Right lung (tissue), 5 donors: ENCODE results near the gene IMMP2L. TPM values are rescaled to one million over a fixed set of nuclear protein-coding genes. Genes with fewer than 3 reads are reported as not detected.
"Not testable (repeated sequence)": the region's sequence is repeated elsewhere in the genome, so short reads cannot be mapped to it uniquely, and the experiment has no call there.

Experiments
- DNase-seq, 2 donors: peaks; one replicate each; pipeline ENCODE4 v3.0.0-alpha.2; 2013
- polyA plus RNA-seq, 5 donors: library from polyadenylated mRNA; unstranded; fragments of 120-200 nt; gene quantifications; one replicate each; pipeline versions ENCODE4 v1.2.1 to v1.2.3, GENCODE V29; 2013; ENCODE audit warnings: inconsistent platforms in 1 of 5, low replicate concordance in 1 of 5; ENCODE audit not compliant: insufficient read length in 5 of 5, insufficient read depth in 1 of 5

IMMP2L gene
- polyA plus RNA-seq, 5 donors = 24.1 to 28.9 (median 28.0) TPM

DNA sequence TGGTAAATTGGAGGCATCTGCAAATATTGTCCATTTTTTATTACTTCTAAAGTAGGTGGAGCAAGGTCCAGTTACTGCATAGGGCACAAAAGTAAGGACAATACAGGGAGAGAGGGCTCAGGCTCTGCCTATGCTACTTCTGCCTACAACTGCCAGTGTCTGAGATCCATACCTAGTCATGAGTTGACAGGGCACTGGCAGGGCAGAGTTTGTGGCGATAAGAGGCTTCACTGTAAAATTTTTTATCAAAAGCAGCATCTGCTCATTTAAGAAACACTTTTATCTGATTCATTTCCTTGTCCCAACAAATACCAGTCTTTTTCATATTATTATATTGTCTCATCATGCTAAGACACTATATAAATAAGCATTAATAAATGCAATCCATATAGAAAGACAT, 293.4 kb downstream of the IMMP2L start:
- no peak for DNase-seq

DNA sequence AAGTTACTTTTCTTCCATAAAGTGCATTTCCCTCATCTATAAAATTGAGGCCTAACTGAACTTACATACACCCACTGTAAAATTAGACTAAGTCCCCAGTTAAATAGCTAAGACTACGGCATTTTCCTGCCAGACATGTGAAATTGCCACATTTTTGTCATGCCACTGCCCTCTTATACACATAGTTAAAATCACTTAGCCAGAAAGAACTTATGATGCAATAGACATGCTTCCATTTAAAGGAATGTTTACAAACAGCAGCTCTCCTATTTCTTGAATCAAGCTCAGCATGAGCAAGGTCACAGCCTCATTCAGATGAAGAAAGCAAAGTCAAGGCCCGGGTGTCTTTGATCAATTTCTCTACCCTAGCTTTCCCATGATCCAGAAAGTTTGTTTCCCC, 295.7 kb downstream of the IMMP2L start:
- peak; percentile 55 to 67 for DNase-seq

DNA sequence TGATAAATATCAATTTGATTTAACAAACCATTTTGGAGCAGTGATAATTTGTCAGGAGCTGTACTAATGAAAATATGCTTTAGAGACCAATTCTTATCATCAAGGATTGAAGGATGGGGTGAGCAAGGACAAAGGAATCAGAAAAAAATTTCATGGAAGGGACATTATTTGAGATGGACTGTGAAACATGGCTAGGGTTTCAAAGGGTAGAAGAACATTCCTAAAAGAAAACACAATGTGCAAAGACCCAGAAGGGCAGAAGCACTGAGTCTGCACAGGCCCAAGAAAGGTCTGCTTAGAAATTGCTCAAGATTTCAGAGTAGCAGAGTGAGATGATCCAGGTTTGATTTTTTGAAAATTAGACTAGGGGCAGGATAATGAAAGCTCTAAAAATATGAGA, 296.9 kb downstream of the IMMP2L start:
- no peak for DNase-seq

DNA sequence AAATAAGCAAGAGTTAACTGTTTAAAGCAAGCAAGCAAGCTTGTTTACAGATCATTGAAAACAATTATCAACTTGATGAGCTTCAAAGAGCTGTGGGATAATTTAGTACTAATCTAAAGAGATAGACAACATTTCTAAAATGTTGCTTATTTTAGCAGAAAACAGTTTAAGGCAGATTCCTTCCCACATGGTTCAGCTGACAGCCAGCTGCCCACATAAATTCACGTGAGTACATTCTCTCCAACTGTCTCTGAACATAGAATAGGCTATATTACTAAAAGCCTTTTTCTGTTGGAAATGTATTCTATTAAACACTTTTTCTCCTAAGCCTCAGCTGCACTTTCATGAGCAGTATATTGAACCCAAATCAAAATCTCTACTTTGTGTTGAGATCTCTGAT, 297.3 kb downstream of the IMMP2L start:
- no peak for DNase-seq

DNA sequence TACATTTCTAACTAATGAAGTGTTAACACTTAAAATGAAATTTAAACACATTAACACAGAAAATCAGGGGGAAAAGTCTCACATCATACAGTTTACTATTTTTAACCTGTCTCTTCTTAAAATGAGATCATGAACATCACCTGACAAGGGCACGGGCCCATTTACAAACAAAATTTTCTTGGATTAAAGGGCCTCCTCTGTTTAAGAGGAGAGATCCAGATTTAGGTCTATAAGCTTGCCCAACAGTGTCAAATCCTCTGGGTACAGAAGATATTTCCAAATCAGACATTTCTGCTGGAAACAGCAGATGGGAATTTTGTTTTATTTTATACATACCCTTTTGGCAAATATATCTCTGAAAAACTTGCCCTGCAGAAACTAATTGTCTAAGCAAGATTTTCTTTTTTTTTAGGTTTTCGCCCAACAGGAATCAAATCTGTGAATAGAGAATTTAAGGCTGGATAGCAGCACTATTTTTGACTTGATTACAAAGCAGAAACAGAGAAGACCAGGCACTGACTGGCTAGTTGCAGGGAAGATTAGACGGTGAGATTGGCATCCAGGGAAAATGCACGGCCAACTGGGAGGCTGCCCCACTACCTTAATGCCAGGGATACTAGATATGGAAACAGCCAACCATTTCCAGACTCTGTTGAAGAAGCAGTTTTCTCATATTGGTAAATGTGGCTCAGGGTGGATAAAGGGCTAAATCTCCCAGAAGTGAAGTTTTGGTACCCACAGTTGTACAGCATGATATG, 298.0 kb downstream of the IMMP2L start:
- DNase-seq = peak in 1 of 2 donors; percentile 20

DNA sequence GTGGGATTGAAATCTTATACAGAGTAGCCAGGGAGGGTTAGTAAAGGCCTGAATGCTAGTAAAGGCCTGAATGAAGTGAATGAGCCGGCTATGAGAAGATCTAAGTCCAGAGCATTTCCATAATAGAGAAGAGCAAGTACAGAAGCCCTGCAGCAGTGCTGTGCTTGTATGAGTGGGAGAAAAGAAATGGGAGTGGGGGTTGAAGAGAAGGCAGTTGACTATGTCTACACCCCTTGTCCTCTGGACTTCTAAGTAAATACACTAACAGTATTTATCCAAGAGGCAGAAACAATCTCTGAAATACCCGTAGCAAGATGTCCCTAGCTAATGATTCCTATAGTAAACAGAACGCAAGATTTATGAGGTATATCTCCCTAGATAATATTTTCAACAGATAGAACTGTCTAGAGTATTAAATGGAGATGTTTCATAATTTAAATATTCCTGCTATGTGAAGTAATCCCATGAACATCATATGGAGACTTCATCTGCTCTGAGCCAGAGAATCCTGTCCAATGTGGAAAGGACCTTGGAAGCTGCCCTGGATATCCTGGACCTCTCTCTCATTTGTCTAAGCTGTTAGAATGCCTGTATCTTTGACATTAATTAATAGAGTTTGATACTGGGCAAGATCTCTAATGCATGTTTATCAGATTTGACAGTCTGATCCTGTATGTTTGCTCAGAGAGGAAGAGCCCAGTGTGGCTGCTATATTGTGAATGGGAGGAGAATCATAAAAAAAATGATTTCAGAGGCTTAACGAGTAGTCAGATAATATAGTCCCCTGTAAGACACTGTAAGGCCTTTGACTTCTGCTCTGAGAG, 299.8 kb downstream of the IMMP2L start:
- no peak for DNase-seq

DNA sequence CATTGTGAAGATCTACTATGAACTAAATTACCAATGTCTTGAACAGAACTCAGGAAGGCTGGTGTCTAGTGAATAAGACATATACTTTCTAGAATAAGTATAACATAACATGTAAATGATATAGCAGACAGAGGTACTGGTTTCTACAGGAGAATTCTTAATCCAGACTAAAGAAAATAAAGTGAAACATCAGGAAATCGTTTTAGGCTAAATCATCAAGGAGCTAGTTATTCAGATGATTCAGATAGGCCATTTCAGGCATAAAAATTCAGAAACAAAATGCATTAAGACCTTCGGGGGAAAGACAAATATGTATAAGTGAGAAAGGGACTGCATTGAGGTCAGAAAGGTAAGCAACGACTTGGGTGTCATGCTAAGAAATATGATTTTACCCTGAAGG, 300.8 kb downstream of the IMMP2L start:
- DNase-seq = no peak

DNA sequence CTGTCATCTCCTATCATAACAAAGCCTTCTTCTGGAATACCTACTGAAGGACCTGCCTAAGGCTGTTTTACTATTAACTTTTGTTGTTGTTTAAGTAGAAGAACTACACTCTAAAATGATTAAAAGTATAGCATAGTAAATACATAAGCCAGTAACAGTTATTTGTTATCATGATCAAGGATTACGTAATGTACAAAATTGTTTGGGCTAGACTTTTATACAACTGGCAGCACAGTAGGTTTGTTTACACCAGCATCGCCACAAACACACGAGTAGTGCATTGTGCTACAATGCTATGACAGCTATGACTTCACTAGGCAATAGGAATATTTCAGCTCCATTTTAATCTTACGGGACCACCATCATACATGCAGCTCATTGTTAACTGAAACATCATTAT, 302.3 kb downstream of the IMMP2L start:
- no peak for DNase-seq

DNA sequence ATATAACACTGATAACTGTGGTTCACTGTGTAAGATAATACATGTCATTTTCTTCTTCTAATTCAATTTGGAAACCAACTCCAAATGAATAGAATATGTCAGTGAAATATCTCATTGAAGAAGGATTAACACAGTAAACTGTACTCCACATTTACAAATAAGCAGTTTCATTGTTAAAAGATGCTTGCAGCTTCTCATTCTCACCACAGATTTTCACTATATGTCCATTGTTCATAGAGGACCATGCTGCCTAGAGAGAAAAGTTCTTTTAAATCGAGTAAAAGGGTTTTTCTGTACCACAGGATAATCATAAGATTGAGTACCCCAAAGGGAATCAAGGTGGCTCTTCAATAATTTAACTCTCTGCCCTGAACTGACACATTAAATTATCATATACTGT, 305.9 kb downstream of the IMMP2L start:
- no peak for DNase-seq

DNA sequence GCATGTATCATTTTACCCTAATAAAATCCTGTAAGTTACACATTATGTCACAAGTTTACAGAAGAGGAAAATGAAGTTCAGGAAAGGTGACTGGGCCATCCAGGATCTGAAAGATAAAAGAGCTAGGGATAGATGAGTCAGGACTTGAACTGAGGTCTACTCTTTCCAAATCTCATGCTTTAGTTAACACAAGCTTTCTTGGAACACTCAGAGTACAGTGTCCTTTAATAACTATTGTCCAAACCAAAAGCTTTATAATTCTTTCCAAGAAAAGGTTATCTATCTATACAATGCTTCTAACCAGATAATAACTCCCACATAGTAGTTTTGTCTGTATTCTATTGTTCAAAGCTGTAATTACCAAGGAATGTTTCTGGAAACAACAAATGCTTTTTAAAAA, 306.7 kb downstream of the IMMP2L start:
- no peak for DNase-seq

DNA sequence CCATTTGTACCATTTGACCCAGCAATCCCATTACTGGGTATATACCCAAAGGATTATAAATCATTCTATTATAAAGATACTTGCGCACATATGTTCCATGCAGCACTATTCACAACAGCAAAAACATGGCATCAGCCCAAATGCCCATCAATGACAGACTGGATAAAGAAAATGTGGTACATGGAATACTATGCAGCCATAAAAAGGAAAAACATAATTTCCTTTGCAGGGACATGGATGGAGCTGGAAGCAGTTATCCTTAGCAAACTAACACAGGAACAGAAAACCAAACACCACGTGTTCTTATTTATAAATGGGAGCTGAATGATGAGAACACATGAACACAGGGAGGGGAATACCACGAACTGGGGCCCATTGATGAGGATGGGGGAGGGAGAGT, 310.9 kb downstream of the IMMP2L start:
- DNase-seq = not testable (repeated sequence)

DNA sequence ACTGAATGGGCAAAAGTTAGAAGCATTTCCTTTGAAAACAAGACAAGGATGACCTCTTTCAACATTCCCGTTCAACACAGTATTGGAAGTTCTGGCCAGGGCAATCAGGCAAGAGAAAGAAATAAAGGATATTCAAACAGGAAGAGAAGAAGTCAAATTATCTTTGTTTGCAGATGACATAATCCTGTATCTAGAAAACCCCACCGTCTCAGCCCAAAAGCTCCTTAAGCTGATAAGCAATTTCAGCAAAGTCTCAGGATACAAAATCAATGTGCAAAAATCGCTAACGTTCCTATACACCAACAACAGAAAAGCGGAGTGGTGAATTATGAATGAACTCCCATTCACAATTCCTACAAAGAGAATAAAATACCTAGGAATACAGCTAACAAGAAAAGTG, 312.5 kb downstream of the IMMP2L start:
- DNase-seq = not testable (repeated sequence)

DNA sequence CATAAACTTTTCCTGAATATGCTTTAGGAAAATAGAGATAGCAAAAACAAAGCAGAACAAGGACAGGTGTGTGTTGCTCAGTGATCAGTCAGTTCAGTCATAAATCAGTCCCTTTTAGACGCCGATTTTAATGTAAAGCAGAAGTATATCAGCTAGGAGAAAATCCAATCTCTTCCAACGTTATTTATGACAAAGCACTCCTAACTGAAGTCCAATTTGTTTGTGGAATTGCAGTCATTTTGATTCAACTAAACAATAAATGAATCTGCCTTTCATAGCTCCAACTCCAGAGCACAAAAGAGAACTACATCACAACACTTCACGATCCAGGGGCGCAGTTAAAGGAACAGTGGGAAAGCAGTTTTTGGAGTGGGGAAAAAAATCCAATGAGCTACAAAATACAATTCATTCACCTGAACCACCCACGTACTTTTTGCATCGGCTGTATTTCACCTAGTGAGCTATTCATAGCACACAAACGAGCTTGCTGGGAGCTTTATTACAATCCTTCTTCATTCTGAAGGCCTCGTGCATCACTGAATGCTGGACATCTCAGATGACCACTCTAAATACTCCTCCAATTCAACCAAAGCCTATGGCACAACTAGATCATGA, 320.0 kb downstream of the IMMP2L start:
- DNase-seq = no peak

DNA sequence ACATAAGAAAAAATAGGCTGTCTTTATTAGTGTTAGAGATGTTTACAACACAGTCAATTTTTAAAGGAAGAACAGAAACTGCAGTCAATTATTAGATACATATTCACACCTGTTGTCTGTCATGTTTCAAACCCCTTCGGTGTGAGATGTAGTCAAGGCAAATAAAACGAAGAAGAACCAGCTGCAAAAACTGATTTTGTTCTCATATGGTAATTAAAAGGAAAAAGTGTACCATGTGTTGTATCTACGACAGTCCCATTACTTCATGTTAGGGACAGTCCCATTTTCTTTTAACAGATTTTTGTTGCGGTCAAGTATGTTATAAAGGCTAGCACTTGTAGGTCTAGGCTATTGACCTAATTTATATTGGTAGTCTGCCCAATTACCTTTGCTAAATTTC, 321.9 kb downstream of the IMMP2L start:
- no peak for DNase-seq

DNA sequence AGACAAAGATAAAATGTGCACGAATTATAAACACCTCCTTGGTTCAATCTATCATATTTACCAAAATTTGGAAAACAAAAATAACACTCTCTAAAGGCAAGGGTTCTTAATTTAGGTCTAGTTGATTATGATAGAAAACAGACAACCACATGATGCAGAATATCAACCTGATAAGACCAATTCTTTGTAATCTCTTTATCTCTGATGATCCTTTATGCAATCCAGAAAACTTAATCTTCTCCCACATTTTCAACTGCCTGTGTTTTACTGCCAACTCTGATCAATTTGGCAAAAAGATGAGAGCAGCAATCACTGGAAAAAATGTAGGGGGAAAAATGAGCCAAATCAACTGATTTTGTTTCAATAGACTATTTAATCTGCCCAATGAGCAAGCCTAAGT, 322.9 kb downstream of the IMMP2L start:
- no peak for DNase-seq

DNA sequence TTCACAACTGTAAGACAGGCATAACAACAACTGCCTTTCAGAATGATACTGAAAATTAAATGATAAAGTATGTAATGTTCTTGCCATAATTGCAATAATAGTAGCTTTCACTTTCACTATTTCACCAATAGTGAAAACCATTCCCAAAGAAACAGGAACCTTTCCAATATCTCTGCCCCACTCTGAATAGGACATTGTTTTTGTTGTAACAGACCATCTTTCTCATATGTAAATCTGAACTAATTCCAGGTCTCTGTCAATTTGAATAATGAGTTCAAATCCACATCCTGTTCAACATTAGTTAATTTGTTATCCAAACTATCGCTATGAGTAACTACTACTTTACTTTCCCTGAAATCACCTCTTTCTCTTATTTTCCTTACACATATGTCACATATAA, 323.4 kb downstream of the IMMP2L start:
- DNase-seq = no peak

DNA sequence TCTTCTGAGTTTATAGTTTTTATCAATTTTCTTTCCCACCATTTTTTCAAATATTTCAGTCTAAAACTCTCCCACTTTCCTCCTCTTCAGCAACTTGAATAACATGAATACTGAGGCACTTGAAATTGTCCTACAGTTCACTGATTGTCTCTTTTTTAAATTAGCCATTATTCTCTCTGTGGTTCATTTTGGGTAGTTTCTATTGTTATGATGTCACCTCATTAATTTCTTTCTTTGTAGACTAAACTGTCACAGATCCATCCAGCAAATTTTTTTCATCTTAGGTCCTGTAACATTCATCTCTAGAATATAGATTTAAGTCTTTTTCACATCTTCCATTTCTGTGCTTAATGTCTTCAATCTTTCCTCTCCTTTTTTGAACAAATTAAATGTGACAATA, 326.6 kb downstream of the IMMP2L start:
- no peak for DNase-seq

DNA sequence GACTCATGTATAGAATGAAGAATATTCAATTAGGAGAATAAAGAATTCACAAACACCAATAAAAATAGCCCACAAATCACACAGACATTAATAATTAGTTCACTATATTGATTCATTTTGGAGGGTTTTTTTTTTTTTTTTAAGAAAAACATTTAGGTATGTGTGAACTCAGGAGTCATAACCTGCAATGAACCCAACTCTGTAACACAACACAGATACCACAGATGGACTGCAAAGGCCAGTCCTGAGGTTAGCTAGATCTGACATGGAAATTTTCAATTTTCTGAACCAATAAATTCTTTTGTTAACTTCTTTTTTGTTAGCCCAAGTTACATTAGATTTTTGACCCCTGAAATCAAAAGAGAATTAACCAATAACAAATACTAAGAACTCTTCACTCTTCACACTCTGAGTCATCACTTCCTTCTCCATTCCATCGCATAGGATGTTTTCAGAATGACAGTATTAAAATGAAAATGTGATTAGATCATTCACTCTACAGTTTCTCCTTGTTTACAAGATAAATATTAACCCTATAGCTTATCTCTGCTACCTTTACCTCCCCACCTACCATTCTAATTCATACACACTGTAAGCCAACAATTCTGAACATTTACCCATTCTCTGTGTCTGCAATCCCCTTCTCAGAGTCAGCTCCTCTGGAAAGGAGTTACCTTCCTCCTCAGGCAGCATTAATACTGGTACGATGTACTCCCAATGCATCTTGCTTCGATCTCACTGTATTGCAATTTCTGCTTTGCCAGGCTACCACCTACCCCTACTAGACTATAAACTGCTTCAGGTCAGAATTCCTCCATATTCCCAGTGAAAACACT, 329.8 kb downstream of the IMMP2L start:
- DNase-seq = no peak

DNA sequence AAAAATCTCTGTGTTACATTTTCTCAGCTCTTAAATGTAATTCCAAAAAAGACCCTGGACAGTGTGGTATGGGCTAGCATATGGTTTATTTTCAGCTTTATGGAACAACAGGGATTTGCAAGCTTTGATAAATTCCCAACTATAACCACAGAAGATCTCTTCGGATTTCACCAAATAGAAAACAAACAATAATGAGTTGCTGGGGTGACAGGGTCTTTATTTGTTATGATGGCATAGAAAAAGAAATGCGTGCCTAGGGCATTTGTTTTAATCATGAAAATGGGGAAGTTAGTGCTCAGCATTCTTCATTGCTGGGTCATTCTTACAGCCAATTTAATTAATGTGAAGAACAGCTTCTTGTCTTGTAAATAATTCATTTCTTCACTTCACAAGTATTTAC, 332.4 kb downstream of the IMMP2L start:
- no peak for DNase-seq

DNA sequence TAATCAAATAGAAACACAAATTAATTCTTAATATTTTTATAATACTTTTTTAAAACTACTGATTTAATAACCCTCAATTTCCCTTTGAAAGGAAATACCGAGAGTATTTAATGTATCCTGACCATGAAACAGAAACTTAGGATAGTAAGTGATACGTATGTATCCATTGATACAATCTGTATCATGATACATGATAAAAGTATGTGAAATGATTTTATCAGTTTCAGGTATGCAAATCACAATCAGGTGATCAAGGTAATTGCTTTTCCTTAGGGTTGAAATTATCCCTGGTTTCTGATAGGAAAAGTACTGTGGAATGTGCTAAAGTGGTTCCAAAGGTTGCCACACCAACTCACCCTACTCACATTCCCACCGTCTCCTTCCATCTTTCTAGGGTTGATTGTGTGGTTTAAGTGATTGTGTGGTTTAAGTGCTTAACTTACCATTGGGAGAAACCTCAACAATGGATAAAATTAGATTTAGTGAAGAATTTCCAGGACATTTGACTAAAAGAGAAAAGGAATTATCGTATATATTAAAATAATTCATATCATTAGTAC, 333.0 kb downstream of the IMMP2L start:
- no peak for DNase-seq

DNA sequence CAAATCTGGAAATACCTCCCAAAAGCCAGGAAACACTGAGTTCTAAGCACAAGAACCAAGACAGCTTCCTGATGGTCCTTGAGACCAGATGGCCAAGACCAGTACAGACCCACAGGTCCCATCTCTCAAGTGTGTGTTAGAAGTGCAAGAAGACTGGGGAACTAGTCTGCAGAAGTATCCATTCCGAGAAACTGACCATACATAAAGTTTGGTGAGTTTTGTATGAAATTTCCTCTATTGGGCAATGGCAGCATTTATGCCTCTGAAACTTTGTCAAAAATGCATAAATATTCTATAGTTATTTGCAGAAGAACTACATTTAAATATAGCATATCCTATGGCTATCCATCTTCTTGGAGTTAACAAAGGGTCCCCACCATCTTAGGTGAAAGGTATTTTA, 333.9 kb downstream of the IMMP2L start:
- no peak for DNase-seq

DNA sequence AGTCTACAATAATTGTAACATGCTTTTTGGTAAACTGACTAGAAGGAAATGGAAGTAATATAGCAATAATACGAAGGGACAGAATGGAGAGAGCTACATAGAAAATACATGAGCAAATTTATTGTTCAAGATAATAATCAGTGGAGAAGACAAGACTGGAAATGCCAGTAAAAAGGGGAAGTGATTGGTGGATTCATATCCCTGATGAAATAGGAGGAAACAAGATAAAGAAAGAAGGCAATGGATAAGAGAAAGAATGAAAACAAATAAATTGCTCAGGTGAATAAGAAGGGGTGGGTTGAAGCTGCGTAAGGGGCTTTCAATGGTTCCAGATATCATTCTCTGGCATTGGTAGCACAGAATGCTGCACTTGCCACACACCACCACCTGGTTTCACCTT, 335.5 kb downstream of the IMMP2L start:
- no peak for DNase-seq
